Tibial artery (tissue), 4 donors: ENCODE results near the gene IGFBP4.
A peak's percentile ranks its signal among the peaks of the same experiment; 100 is the strongest.
"Not testable (repeated sequence)": the region's sequence is repeated elsewhere in the genome, so short reads cannot be mapped to it uniquely, and the experiment has no call there.

Experiments used
- DNase-seq, 2 donors: peaks; one replicate each; pipeline ENCODE4 v3.0.0-alpha.2; 2019
- H3K27ac ChIP-seq, 2 donors: fragments of 200-600 bp; sonication (generic) in 1 of 2; 1 replicate in 1 of 2; 2 replicates in 1 of 2; pipeline ENCODE4 v1.5.1; 2018 to 2019; ENCODE audit warnings: mild to moderate bottlenecking in 1 of 2
- H3K27me3 ChIP-seq, 2 donors: fragments of 200-600 bp; sonication (generic) in 1 of 2; one replicate each; pipeline versions ENCODE4 v1.5.1 to v1.6.0; 2016 to 2019
- H3K36me3 ChIP-seq, 3 donors: fragments of 200-600 bp; sonication (generic) in 2 of 3; one replicate each; pipeline ENCODE4 v1.5.1; 2016 to 2019; ENCODE audit warnings: mild to moderate bottlenecking in 2 of 3
- H3K4me1 ChIP-seq, 4 donors: fragments of 200-600 bp; sonication (generic) in 2 of 4; 1 replicate in 3 of 4; 2 replicates in 1 of 4; pipeline ENCODE4 v1.5.1; 2016 to 2019
- H3K4me3 ChIP-seq, 2 donors: fragments of 200-600 bp; sonication (generic) in 1 of 2; 1 replicate in 1 of 2; 2 replicates in 1 of 2; pipeline ENCODE4 v1.5.1; 2018 to 2019; ENCODE audit warnings: mild to moderate bottlenecking in 2 of 2
- H3K9me3 ChIP-seq, 3 donors: fragments of 200-600 bp; sonication (generic) in 1 of 3; one replicate each; pipeline ENCODE4 v1.5.1; 2016 to 2019
- intact Hi-C: fragments of 100-400 bp; cut with DNase I; formaldehyde crosslinking; loops from one replicate; pipeline ENCODE4 v1.15.0; 2023; ENCODE audit warnings: low total_unique reads
- TF ChIP-seq, protein P1 (sequence below), 2 experiments: fragments of 200-600 bp in 1 of 2; fragments of 450-650 bp in 1 of 2; IDR thresholded peaks; one replicate each; pipeline ENCODE4 v1.5.1; 2017 to 2019; ENCODE audit warnings: antibody characterized with exemption in 2 of 2, mild to moderate bottlenecking in 1 of 2, moderate library complexity in 1 of 2

Gene IGFBP4

DNA sequence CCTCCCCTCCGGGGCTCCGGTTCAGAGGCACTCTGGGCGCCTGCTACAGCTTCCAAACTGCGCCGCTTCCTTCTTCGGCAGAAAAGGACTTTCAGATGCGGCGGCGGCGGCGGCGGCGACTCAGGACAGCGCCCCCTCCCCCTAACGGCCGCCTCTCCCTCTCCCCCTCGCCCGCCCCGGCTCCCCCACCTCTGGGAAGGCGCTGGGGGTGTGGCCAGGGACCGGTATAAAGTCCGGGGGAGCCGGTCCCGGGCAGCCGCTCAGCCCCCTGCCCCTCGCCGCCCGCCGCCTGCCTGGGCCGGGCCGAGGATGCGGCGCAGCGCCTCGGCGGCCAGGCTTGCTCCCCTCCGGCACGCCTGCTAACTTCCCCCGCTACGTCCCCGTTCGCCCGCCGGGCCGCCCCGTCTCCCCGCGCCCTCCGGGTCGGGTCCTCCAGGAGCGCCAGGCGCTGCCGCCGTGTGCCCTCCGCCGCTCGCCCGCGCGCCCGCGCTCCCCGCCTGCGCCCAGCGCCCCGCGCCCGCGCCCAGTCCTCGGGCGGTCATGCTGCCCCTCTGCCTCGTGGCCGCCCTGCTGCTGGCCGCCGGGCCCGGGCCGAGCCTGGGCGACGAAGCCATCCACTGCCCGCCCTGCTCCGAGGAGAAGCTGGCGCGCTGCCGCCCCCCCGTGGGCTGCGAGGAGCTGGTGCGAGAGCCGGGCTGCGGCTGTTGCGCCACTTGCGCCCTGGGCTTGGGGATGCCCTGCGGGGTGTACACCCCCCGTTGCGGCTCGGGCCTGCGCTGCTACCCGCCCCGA is at the start of gene IGFBP4:
IGFBP4 (plus strand) TSS at position 255 of the 792 bp plus-strand sequence; CDS start at position 541, 286 bp downstream.
- TF ChIP-seq, protein P1, sequence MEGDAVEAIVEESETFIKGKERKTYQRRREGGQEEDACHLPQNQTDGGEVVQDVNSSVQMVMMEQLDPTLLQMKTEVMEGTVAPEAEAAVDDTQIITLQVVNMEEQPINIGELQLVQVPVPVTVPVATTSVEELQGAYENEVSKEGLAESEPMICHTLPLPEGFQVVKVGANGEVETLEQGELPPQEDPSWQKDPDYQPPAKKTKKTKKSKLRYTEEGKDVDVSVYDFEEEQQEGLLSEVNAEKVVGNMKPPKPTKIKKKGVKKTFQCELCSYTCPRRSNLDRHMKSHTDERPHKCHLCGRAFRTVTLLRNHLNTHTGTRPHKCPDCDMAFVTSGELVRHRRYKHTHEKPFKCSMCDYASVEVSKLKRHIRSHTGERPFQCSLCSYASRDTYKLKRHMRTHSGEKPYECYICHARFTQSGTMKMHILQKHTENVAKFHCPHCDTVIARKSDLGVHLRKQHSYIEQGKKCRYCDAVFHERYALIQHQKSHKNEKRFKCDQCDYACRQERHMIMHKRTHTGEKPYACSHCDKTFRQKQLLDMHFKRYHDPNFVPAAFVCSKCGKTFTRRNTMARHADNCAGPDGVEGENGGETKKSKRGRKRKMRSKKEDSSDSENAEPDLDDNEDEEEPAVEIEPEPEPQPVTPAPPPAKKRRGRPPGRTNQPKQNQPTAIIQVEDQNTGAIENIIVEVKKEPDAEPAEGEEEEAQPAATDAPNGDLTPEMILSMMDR (IDR thresholded peaks at IDR 0.05) = peak; percentile 35 to 50
- Histone ChIP-seq H3K27ac (peak within 1 kb of the TSS; percentile 94), H3K4me3 (peak within 1 kb of the TSS; percentile 59 to 67), H3K9me3 (no peaks in the 10 kb centered on the region), H3K27me3 (no peaks in the 10 kb centered on the region), H3K4me1 (peaks cover 0 to 57% (median 44%) of the 10 kb centered on the region in 4 donors), H3K36me3 (no peaks in the 10 kb centered on the region)
- peak; percentile 79 to 92 for DNase-seq
- intact Hi-C loops = loop anchor here (5.0 kb wide), 2 partner anchors 89 to 114 kb away; no protein-coding TSS in a partner anchor

DNA sequence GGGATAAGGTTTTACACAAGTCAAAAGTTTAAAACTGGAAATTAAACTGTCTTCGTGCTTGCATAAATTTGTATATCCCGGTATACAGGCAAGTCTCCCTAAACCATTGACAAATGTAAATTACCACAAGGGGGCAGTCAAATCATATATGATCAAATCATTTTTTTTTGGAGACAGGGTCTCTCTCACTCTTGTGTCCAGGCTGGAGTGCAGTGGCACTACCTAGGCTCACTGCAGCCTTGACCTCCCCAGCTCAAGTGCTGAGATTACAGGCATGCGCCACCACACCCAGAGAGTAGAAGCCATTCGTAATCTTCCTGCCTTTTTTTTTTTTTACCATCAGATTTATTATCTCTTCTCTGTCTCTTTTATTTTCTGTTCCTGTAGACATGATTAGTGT is 44.1 kb upstream of the IGFBP4 start:
- intact Hi-C loops = loop anchor here (2.0 kb wide), 1 partner anchor 160 kb away; no protein-coding TSS in a partner anchor
- TF ChIP-seq, protein P1 (IDR thresholded peaks at IDR 0.05) = peak; percentile 53 to 62
- DNase-seq = no peak
- Histone ChIP-seq H3K4me1 (no peaks in the 10 kb centered on the region), H3K36me3 (no peaks in the 10 kb centered on the region), H3K9me3 (no peaks in the 10 kb centered on the region), H3K27ac (no peak overlapping the region), H3K27me3 (no peaks in the 10 kb centered on the region), H3K4me3 (no peak overlapping the region)

DNA sequence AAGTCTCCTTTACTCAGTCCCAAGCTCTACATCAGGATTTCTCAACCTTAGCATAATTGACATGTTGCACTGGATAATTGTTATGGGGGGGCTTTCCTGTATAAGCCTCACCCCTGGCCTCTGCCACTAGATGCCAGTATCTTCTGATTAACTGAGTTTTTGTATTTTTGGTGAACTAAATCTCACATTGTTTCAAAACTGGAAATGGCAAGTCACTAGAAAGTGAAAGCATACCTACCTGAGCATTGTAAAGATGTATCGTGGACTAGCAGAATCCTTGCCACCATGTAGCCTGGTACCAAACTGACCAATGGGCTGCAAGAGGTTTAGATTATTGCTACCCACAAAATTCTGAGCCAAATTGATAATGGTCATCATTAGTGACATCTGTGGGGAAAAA is 40.6 kb upstream of the IGFBP4 start:
- Histone ChIP-seq H3K27me3 (no peaks in the 10 kb centered on the region), H3K9me3 (no peaks in the 10 kb centered on the region), H3K4me3 (no peak overlapping the region), H3K36me3 (no peaks in the 10 kb centered on the region), H3K4me1 (no peaks in the 10 kb centered on the region), H3K27ac (no peak overlapping the region)
- intact Hi-C loops = no loop called here
- no peak for DNase-seq
- TF ChIP-seq, protein P1 (IDR thresholded peaks at IDR 0.05) = no peak

DNA sequence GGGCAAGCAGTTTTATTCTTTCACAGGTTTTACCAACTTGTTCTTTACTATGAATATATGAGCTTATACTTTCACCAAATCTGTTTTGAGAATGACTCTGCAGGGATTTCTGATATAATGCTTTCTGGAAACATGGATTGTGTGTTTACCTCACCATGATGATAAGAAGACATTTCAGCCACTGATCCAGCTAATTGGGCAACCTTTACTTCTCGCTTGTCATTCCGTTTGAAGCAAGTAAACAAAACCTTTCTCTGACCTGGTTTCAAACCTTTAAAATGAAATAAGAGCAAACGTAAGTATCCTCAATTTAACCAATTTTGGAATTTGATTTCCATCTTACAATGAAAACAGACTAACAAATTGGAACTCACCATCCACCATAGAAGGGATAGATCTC is 39.2 kb upstream of the IGFBP4 start:
- Histone ChIP-seq H3K27me3 (no peaks in the 10 kb centered on the region), H3K36me3 (no peaks in the 10 kb centered on the region), H3K27ac (no peak overlapping the region), H3K4me3 (no peak overlapping the region), H3K4me1 (no peaks in the 10 kb centered on the region), H3K9me3 (no peaks in the 10 kb centered on the region)
- intact Hi-C loops = no loop called here
- TF ChIP-seq, protein P1 (IDR thresholded peaks at IDR 0.05) = no peak
- no peak for DNase-seq

DNA sequence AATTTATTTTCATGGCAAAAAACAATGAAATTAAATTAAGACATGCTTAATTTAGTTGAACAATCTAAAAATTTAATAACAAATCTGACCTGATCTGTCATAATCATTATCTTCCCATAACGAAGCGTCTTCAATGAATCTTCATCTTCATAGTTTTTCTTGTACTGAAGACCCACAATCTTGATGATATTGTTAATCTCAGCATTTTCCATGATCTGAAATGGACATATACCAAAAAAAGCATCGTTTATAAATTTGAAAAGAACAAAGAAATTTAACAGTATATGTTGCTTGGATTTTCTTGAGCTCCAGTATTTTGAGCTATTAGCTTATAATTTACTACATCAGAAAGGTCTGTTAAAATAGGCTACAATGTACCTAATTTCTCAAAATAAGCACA is 35.8 kb upstream of the IGFBP4 start:
- no peak for DNase-seq
- intact Hi-C loops = no loop called here
- no peaks in the 10 kb centered on the region for H3K9me3 ChIP-seq
- H3K4me3 ChIP-seq = no peak overlapping the region
- TF ChIP-seq, protein P1 (IDR thresholded peaks at IDR 0.05) = no peak
- H3K36me3 ChIP-seq = no peaks in the 10 kb centered on the region
- H3K27me3 ChIP-seq = no peaks in the 10 kb centered on the region
- H3K4me1 ChIP-seq = no peaks in the 10 kb centered on the region
- H3K27ac ChIP-seq = no peak overlapping the region

DNA sequence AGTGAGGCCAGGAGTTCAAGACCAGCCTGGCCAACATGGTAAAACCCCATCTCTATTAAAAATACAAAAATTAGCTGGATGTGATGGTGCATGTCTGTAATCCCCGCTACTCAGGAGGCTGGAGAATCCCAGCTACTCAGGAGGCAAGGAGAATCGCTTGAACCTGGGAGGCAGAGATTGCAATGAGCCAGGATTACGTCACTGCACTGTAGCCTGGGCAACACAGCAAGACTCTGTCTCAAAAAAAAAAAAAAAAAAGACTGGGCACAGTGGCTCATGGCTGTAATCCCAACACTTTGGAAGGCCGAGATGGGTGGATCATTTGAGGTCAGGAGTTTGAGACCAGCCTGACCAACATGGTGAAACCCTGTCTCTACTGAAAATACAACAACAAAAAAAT is 33.7 kb upstream of the IGFBP4 start:
- H3K27me3 ChIP-seq, intact Hi-C loops, H3K27ac ChIP-seq, H3K36me3 ChIP-seq, H3K9me3 ChIP-seq, H3K4me1 ChIP-seq, DNase-seq, H3K4me3 ChIP-seq: not testable (repeated sequence)
